Myocyte (in vitro differentiated cells): ENCODE results near the gene PROCR. TPM values are rescaled to one million over a fixed set of nuclear protein-coding genes. Genes with fewer than 3 reads are reported as not detected.
"Not testable (repeated sequence)": the region's sequence is repeated elsewhere in the genome, so short reads cannot be mapped to it uniquely, and the experiment has no call there.

ENCODE experiments used
- DNase-seq: peaks from one replicate; pipeline ENCODE4 v3.0.0-alpha.2; 2012; ENCODE audit warnings: low read depth
- total RNA-seq: library from RNA; depleted of rRNA; stranded (reverse); fragments of >200 nt; gene quantifications from 2 replicates; pipeline ENCODE4 v1.2.3, GENCODE V29; 2014

Gene PROCR
- total RNA-seq, 1 donor from 2014 or later: 3.5 TPM

DNA sequence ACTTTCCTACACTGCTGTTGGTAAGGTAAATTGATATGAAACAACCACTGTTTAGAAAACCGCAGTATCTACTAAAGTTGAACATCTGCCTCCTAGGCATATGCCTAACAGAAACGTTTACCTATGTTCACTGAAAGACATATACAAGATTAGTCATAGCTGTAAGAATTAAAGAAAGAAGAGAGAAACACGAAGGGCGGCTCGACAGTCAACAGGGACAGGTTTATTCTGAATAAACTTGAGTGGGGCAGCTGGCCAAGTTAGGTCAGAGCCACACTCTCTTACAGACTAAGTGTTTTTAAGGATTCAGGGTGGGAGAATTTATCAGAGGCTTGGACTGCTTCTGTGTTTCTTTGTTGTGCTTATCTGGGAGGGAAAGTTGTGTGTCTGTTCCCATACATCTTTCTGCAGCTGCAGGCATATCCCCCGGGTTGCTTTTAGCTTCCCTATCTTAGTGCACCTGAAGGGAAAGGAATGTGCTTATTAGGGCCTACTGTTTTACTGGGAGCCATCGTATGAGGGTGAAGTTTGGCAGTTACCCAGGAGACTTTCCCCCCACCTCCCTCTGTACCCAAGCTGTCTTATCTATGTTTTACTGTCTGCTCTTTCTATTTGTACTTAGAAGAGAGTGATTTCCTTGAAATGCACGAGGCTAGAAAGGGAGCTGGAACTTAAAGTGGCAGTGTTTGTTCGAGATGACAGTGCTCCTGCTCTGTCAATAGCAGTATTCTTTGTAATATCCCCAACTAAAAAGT is 20.4 kb downstream of the PROCR start:
- DNase-seq: no peak

DNA sequence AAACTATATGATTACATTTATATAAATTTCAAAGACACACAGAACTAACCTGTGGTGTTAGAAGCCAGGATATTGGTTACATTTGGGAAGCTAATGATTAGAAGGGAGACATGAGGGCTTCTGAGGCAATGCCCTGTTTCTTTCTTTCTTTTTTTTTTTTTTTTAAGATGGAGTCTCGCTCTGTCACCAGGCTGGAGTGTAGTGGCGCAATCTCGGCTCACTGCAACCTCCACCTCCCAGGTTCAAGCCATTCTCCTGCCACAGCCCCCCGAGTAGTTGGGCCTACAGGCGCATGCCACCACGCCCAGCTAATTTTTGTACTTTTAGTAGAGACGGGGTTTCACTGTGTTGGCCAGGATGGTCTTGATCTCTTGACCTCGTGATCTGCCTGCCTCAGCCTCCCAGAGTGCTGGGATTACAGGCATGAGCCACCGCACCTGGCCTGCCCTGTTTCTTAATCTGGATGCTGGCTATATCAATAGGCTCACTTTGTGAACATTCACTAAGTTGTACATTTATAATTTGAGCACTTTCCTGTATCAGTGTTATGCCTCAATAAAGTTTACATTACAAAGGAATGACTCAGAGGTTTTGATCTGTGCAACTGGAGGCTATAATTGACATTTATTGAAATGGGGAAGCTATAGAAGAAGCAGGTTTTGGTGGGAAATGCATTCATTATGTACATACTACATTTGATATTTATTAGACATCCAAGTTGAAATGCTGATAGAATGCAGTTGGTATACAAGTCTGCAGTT is 21.3 kb downstream of the PROCR start:
- DNase-seq: not testable (repeated sequence)

DNA sequence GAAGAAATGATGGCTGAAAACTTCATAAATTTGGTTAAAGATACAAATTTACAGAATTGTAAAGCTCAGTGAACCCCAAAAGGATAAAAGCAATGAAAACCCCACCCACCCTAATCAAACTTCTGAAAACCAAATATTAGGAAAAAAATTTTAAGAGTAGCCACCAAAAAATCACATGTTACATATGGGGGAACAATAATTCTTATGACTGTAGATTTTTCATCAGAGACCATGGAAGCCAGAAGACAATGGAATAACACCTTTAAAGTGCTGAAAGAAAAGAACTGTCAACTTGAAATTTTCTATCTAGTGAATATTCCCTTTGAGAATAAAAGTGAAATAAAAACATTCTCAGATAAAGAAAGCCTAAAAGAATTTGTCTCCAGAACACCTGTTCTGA is 24.4 kb downstream of the PROCR start:
- peak; percentile 3 for DNase-seq

DNA sequence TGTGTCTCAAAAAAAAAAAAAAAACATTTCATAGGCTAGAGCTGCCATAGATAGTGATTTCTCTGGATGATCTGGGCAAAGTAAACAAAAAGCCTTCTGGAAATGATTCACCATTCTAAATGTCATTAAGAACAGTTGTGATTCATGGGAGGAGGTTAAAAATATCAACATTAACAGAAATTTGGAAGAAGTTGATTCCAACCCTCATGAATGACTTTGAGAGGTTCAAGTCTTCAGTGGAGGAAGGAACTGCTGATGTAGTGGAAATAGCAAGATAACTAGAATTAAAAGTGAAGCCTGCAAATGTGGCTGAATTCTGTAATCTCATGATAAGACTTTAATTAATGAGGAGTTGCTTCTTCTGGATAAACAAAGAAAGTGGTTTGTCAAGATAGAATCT is 27.9 kb downstream of the PROCR start:
- no peak for DNase-seq

DNA sequence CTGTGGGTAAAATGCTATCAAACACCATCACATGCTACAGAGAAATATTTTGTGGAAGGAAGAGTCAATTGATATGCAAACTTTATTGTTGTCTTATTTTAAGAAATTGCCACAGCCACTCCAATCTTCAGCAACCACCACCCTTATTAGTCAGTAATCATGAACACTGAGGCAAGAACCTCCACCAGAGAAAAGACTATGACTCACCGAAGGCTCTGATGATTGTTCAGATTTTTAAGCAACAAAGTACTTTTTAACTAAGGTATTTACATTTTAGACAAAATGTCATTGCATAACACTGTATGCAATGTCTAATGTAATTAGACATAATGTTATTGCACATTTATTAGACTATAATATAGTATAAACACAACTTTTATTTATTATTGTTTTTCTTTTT is 28.4 kb downstream of the PROCR start:
- DNase-seq: peak; percentile 2

DNA sequence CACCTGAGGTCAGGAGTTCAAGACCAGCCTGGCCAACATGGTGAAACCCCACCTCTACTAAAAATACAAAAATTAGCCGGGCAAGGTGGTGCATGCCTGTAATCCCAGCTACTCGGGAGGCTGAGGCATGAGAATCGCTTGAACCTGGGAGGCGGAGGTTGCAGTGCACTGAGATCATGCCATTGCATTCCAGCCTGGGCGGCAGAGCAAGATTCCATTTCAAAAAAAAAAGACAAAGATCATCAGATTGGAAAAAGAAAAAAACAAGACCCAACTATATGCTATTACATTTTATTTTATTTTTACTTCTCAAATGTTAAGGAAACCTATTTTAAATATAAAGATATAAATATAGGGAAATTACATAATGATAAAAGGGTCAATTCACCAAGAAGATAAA is 29.6 kb downstream of the PROCR start:
- DNase-seq: not testable (repeated sequence)

DNA sequence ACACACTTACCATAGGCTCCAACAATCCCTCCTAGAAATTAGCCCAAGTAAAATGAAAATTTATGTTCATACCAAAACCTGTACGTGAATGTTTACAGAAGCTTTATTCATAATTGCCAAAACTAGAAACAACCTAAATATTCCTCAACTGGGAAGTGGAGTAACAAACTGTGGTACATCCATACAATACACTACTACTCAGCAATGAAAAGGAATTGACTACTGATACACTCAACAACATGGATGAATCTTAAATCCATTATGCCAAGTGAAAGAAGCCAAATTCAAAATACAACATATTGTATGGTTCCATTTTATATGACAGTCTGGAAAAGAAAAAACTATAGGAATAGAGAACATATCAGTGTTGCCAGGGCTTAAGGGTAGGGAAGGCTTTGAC is 34.9 kb downstream of the PROCR start:
- DNase-seq: no peak

DNA sequence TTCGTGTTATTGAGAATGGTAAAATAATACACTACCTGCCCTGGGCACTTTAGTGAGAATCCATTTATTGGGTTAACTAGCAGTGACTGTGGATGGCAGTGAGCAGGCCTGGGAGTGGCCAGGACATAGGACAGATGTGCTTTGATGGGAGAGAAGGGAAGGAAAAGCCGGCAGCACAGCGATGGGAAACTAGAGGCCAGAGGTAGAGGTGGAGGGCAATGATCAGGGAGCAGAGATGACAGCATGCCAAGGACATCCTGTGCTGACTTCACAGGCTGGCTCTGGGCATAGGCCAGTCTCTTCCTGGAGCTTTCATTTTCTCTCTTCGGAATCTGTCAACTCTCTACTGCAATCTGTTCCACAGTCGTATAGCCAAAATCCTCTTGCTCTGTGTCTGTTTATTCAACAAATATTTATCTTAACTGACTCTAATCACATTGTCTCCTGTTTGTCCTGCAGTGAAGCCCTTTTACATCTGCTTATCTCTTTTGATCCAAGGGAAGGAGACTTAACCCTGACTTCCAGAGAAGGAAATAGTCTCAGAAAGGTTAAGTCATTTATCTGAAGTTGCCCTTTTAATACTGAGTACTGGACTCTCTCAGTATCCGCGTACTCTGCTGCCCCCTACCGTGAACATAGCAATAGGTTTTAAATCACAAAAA is 36.2 kb downstream of the PROCR start:
- peak; percentile 80 for DNase-seq

DNA sequence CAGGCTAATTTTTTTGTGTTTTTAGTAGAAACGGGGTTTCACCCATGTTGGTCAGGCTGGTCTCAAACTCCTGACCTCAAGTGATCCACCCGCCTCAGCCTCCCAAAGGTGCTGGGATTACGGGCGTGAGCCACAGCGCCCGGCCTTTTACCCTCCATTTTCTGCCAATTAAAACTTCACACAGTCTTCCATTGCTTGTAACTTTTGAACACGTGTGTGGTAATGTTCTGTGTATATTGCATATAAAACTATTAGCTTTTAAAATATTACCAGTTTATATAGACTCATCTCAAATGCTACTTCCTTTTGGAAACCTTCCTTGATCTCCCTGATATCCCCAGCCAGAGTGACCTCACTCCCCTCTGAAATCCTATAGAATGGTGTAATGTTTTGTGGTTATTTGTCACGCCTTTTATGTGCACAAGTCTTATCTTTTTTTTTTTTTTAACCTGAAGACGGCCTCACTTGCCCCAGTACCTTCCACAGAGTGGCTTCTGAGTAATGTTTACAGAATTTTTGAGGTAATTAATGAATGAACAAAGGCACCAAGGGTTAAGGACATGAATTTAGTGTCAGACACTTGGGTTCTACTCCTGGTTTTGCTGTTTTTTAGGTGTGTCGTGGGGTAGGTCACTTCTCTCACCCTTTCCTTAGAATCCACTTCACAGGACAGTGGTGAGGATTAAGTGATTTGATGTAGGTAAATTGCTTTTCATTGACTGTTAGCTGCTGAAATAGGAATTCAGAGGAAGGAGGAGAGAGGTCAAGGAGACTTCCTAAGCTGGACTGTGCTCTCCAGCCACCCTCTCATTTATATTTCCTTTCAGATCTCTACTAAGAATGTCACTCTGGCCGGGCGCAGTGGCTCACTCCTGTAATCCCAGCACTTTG is 43.4 kb downstream of the PROCR start:
- no peak for DNase-seq

DNA sequence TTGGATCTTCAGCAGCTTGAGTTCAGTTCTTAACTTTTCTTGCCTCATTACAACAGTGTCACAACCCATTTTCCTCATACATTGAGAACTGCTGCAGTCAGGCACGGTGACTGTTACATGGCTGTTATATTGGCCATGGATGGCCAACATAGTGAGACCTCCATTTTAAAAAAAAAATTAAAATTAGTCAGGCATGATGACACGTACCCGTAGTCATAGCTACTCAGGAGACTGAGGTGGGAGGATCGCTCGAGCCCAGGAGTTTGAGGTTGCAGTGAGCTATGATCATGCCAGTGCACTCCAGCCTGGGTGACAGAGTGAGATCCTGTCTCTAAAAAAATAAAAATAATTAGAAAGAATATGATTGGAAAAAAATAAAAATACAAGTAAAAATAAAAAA is 44.7 kb downstream of the PROCR start:
- no peak for DNase-seq

DNA sequence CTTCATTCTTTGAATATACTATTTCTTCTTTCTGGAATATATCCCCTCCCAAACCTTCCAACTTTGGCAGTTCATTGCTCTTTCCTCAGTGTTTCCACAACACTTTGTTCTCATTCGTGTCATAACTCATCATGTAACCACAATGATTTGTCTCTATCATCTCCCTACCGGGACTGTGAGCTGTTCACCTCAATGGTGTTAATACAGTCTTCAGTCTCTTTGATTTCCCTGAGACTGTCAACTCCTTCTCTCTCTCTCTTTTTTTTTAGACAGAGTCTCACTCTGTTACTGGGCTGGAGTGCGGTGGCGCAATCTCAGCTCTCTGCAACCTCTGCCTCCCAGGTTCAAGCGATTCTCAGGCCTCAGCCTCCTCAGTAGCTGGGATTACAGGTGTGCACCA is 52.1 kb downstream of the PROCR start:
- no peak for DNase-seq

DNA sequence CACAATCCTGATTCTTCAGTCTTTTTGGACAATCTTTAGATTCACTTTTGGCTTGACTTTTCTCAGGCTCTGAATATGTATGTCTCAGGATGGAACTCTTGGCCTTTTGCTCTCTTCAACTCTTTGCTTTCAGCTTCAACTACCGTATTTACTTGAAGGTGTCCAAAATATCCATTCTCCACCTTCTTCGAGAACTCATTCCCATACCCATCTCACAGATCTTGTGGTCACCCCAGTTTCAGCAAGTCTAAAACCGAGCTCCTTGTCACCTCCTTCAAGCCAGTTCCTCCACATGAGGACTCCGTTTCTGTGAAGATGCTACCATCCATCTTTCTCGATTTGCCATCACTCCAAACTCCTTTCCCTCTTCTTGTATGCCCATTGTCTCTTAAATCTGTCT is 52.7 kb downstream of the PROCR start:
- DNase-seq: no peak

DNA sequence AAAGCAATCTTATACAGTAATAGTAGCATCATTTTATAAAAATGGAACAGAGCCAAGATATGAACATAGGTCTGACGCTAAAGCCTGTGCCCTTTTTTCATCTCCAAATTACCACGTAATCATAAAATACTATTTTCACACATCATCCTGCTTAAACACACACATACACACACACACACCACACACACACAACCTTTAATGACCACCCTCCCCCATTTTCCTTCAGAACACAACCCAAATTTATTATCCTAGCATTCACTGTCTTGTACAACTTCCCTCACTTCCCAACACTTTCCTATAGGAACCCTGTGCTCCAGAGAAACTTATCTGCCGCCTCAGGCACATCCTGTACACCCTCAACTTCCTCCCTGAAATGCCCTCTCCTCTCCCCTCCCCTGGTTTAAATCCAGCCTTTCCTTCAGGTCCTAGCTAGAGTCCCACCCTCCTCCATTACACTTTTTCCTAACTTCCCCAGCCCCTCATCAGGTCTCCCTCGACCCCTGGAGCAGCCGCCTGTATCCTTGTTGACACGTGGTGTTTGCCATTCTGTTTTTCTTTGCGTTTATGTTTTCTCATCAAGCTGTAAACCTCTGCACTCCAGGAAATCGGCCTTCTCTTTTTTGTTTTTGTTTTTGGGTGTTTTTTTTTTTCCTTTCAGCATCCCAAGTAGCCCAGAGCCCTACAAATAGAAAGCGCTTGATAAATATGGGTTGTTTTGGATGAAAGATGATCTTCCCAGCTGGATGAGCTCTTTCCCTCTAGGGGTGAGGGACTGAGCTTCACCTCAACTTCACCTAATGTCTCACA is 53.6 kb downstream of the PROCR start:
- DNase-seq: no peak

DNA sequence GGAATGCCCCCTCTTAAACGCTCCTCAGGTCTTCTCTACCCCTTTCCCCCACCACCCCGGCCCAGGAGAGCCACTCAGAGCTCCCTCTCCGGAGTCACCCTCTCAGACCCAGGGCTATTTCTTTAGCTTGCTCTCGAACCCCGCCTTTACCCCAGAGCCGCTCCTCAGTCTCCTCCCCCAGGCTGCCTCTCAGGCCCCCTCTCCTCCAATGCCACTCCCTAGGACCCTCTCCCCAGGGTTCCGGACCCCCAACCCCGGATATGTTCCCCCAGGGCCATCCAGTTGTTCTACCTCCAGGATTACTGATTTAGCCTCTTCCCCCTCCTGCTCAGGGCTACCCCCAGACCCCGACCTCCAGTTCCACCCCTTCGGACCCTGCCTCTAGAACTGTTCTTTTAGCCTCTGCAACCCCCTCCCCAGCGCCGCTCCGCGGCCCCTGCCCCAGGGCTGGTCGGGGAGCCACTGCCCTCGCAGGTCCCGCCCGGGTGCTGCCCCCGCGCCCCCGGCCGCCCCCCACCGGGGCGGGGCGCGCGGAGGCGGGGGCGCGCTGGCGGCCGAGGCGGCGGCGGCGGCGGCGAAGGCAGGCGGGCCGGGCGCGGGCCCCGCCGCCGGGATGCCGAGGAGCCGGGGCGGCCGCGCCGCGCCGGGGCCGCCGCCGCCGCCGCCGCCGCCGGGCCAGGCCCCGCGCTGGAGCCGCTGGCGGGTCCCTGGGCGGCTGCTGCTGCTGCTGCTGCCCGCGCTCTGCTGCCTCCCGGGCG is 54.4 kb downstream of the PROCR start, which contains the start of gene MMP24:
TSS of gene MMP24 (plus strand) at position 565 of the 758 bp plus-strand sequence. CDS start at position 614, 49 bp downstream.
- DNase-seq: no peak

Other genes with a start within 250 kb of the PROCR start
- 79.3 and 83.7 TPM in 2 replicates for gene GSS, start 216.3 kb upstream of the PROCR start, total RNA-seq
- gene MYH7B, start 216.2 kb upstream of the PROCR start, total RNA-seq: 32.7 and 83.0 TPM in 2 replicates
- 61.0 and 61.9 TPM in 2 replicates for gene TRPC4AP, start 79.3 kb upstream of the PROCR start, total RNA-seq
- 16.8 and 27.3 TPM in 2 replicates for gene EDEM2, start 24.7 kb upstream of the PROCR start, total RNA-seq
- 0.16 and 0.29 TPM in 2 replicates for gene MMP24, start 54.6 kb downstream of the PROCR start, total RNA-seq
- 18.9 and 21.4 TPM in 2 replicates for gene MMP24OS, start 106.0 kb downstream of the PROCR start, total RNA-seq
- gene EIF6, start 112.7 kb downstream of the PROCR start, total RNA-seq: 79.4 and 88.0 TPM in 2 replicates
- gene FAM83C, start 120.4 kb downstream of the PROCR start, total RNA-seq: not detected in 2 replicates
- 54.8 and 75.1 TPM in 2 replicates for gene UQCC1, start 239.9 kb downstream of the PROCR start, total RNA-seq